Gastroesophageal sphincter (tissue), 3 donors: Measurements from ENCODE around the gene SGSM1.

ENCODE experiments used
- CTCF ChIP-seq, 4 experiments: fragments of 200-600 bp in 2 of 4; fragments of 450-650 bp in 2 of 4; sonication (generic) in 1 of 4; IDR thresholded peaks; one replicate each; pipeline ENCODE4 v1.5.1; 2017 to 2019; ENCODE audit warnings: antibody characterized with exemption in 4 of 4, mild to moderate bottlenecking in 2 of 4, moderate library complexity in 2 of 4
- EP300 ChIP-seq: sonication (generic); formaldehyde crosslinking; IDR thresholded peaks from one replicate; pipeline ENCODE4 v1.6.1; 2017; ENCODE audit warnings: antibody characterized with exemption, mild to moderate bottlenecking
- POLR2A ChIP-seq, 2 donors: fragments of 450-650 bp; IDR thresholded peaks; one replicate each; pipeline ENCODE4 v1.6.1; 2017; ENCODE audit warnings: antibody characterized with exemption in 2 of 2, mild to moderate bottlenecking in 2 of 2, moderate library complexity in 1 of 2
- POLR2AphosphoS5 ChIP-seq: sonication (generic); formaldehyde crosslinking; IDR thresholded peaks from one replicate; pipeline ENCODE4 v1.6.1; 2017; ENCODE audit warnings: antibody characterized with exemption

GRCh38 chr22:24952837-24953383 is 146.9 kb downstream of the SGSM1 start:
- no peak for TF ChIP-seq CTCF (IDR thresholded peaks at IDR 0.05)
- TF ChIP-seq POLR2A (IDR thresholded peaks at IDR 0.05) = no peak
- TF ChIP-seq EP300 = no peak
- TF ChIP-seq POLR2AphosphoS5 = no peak
